Thyroid gland (tissue), 4 donors: ENCODE results near the gene RGS11. TPM values are rescaled to one million over a fixed set of nuclear protein-coding genes. Genes with fewer than 3 reads are reported as not detected.

Experiments
- DNase-seq, 2 donors: peaks; one replicate each; pipeline ENCODE4 v3.0.0-alpha.2; 2019
- H3K27ac ChIP-seq, 3 donors: fragments of 200-600 bp; sonication (generic); 1 replicate in 2 of 3; 2 replicates in 1 of 3; pipeline ENCODE4 v1.5.1; 2016 to 2019; ENCODE audit warnings: mild to moderate bottlenecking in 1 of 3, moderate library complexity in 1 of 3
- H3K27me3 ChIP-seq: fragments of 200-600 bp; sonication (generic); one replicate; pipeline ENCODE4 v1.5.1; 2019
- H3K36me3 ChIP-seq, 2 donors: fragments of 200-600 bp; sonication (generic); one replicate each; pipeline ENCODE4 v1.5.1; 2016 to 2019
- H3K4me1 ChIP-seq, 2 donors: fragments of 200-600 bp; sonication (generic); one replicate each; pipeline ENCODE4 v1.5.1; 2017 to 2019
- H3K4me3 ChIP-seq, 3 donors: fragments of 200-600 bp; sonication (generic); replicated peaks in 1 of 3; 1 replicate in 2 of 3; 2 replicates in 1 of 3; pipeline ENCODE4 v1.5.1; 2016; ENCODE audit warnings: mild to moderate bottlenecking in 1 of 3
- H3K9me3 ChIP-seq: fragments of 200-600 bp; sonication (generic); one replicate; pipeline ENCODE4 v1.5.1; 2017
- POLR2A ChIP-seq, 2 donors: fragments of 450-650 bp; IDR thresholded peaks; one replicate each; pipeline ENCODE4 v1.6.1; 2017; ENCODE audit warnings: antibody characterized with exemption in 2 of 2, mild to moderate bottlenecking in 2 of 2, moderate library complexity in 1 of 2
- WGBS, 2 donors: methylation state at CpG; one replicate each; pipeline ENCODE4 v1.1.5; 2017; 5-methylcytosine and 5-hydroxymethylcytosine counted together
- intact Hi-C: fragments of 100-400 bp; cut with DNase I; formaldehyde crosslinking; loops from one replicate; pipeline ENCODE4 v1.15.1; 2023
- total RNA-seq, 4 donors: library from RNA; depleted of rRNA; stranded (reverse); fragments of >200 nt; gene quantifications; one replicate each; pipeline ENCODE4 v1.2.3, GENCODE V29; 2016
- TF ChIP-seq, protein P1 (sequence below), 6 experiments: fragments of 200-600 bp in 3 of 6; fragments of 450-650 bp in 3 of 6; sonication (generic) in 3 of 6; IDR thresholded peaks; one replicate each; pipeline ENCODE4 v1.5.1; 2016 to 2019; ENCODE audit warnings: antibody characterized with exemption in 6 of 6, mild to moderate bottlenecking in 2 of 6, inconsistent platforms in 1 of 6, moderate library complexity in 1 of 6

The RGS11 gene
- total RNA-seq, 4 donors from 2014 or later, result 0.73 to 5.9 (median 3.0) TPM

- Histone ChIP-seq H3K4me1 (peaks cover 5 to 8% of the 10 kb centered on the region in 2 donors), H3K4me3 (no peak overlapping the region), H3K27ac (no peak overlapping the region), H3K9me3 (no peaks in the 10 kb centered on the region), H3K36me3 (no peaks in the 10 kb centered on the region), H3K27me3 (no peaks in the 10 kb centered on the region)
- no peak for TF ChIP-seq POLR2A (IDR thresholded peaks at IDR 0.05)
- TF ChIP-seq, protein P1, sequence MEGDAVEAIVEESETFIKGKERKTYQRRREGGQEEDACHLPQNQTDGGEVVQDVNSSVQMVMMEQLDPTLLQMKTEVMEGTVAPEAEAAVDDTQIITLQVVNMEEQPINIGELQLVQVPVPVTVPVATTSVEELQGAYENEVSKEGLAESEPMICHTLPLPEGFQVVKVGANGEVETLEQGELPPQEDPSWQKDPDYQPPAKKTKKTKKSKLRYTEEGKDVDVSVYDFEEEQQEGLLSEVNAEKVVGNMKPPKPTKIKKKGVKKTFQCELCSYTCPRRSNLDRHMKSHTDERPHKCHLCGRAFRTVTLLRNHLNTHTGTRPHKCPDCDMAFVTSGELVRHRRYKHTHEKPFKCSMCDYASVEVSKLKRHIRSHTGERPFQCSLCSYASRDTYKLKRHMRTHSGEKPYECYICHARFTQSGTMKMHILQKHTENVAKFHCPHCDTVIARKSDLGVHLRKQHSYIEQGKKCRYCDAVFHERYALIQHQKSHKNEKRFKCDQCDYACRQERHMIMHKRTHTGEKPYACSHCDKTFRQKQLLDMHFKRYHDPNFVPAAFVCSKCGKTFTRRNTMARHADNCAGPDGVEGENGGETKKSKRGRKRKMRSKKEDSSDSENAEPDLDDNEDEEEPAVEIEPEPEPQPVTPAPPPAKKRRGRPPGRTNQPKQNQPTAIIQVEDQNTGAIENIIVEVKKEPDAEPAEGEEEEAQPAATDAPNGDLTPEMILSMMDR (IDR thresholded peaks at IDR 0.05), result no peak
- intact Hi-C loops, result no loop called here
- DNase-seq, result no peak
- WGBS, 2 donors, result 0% methylated on average over 15 of the region's 58 CpGs; no CpG with 5 or more reads in 1 of the 2 donors
Observed at GRCh38 chr16:275041-275641, 603 bp downstream of the RGS11 start.

- no peak overlapping the region for H3K4me3 ChIP-seq
- TF ChIP-seq, protein P1 (IDR thresholded peaks at IDR 0.05), result no peak
- no peak for TF ChIP-seq POLR2A (IDR thresholded peaks at IDR 0.05)
- H3K27ac ChIP-seq, result no peak overlapping the region
- H3K4me1 ChIP-seq, result peaks cover 5 to 8% of the 10 kb centered on the region in 2 donors
- DNase-seq, result no peak
- no peaks in the 10 kb centered on the region for H3K9me3 ChIP-seq
- WGBS, 2 donors, result 80 to 93% methylated on average over 3 to 19 of the region's 30 CpGs
- no peaks in the 10 kb centered on the region for H3K27me3 ChIP-seq
- no peaks in the 10 kb centered on the region for H3K36me3 ChIP-seq
- intact Hi-C loops, result no loop called here
Observed at GRCh38 chr16:273547-274421, 2.0 kb downstream of the RGS11 start.

DNA sequence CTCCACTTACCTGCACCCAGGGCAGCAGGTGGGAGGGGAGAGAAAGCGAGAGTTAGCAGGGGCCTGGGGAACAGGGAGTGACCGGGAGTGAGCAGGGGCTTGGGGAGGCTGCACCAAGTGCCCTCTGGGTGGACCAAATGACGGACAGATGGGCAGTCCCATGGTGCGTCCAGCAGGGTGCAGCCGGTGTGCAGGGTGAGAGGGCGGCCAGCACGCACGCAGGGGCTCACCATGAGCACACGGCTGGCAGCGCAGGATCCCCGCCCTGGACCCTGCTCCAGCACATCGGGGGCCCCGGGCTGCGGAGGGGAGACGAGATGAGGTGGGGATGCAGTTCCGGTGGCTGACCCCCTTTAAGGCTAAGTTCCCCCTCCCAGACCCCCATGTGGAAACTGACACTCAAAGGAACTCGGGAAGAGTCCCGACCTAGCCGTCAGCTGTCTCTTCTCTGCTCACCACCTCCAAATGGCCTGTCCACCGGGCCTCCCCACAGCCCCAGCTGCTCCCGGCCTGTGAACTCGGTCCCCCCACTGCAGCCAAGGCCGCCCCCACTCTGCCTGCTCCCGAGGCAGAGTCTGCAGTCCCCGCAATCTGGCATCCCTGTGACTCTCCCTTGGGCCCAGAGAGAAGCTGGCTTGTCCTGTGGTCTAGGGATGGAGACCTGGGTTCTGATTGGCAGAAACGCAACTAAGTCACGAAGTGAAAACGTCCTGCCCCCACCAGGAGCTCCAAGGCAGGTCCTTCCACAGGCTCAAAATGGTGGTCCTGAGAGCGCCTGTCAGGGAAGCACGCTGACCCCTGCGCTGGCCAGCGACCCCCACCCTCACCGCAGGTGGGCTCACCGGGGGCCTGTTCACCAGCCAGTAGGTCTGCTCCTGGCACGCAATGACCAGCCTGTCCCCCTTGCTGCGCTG is 2.9 kb downstream of the RGS11 start:
- H3K4me3 ChIP-seq, result no peak overlapping the region
- intact Hi-C loops, result no loop called here
- no peaks in the 10 kb centered on the region for H3K9me3 ChIP-seq
- no peak for DNase-seq
- no peaks in the 10 kb centered on the region for H3K36me3 ChIP-seq
- no peaks in the 10 kb centered on the region for H3K27me3 ChIP-seq
- H3K27ac ChIP-seq, result no peak overlapping the region
- peaks cover 5 to 8% of the 10 kb centered on the region in 2 donors for H3K4me1 ChIP-seq
- 72 to 80% methylated on average over 17 to 20 of the region's 36 CpGs for WGBS, 2 donors
- no peak for TF ChIP-seq POLR2A (IDR thresholded peaks at IDR 0.05)
- TF ChIP-seq, protein P1 (IDR thresholded peaks at IDR 0.05), result no peak

DNA sequence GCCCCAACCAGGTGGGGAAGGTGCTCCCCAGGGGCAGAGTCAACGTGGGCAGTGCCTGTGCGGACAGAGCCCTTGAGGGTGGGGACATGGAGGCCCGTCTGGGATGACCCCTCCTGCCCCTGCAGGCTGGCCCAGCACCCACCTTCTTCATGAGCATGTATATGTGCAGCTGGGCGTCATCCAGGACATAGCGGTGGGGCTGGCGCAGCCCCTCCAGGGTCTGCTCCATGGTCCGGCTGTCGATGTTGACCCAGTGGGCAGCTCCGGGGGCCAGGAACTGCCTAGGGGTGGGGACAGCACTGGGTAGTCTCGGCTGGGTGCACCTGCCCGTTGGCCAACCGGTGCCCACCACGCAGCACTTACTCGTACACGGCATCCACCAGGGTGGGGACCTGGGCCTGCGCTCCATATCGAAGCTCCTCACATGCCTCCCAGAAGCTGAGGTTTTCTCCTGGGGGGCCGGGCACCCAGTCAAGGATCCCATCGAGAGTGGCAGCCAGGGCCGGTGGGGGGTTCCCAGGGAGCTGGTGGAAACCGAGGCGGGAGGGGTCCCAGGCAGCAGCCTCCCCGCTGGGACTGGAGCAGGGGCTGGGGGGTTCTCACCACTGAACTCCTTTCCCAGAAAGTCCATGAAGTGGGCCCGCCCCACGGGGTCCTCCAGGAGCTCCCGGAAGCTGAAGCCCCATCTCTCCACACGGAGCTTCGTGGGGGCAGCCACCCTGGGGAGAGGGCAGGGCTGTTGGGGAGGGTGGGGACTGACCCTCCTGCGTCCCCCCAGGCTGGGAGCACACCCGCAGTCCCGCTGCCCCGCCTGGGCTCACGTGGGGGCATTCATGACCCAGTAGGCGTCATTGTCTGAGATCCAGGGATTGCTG is 5.1 kb downstream of the RGS11 start:
- Histone ChIP-seq H3K27ac (no peak overlapping the region), H3K36me3 (no peaks in the 10 kb centered on the region), H3K4me3 (no peak overlapping the region), H3K4me1 (peaks cover 5 to 8% of the 10 kb centered on the region in 2 donors), H3K9me3 (no peaks in the 10 kb centered on the region), H3K27me3 (no peaks in the 10 kb centered on the region)
- DNase-seq, result no peak
- TF ChIP-seq, protein P1 (IDR thresholded peaks at IDR 0.05), result no peak
- TF ChIP-seq POLR2A (IDR thresholded peaks at IDR 0.05), result no peak
- 83 to 86% methylated on average over 16 to 17 of the region's 34 CpGs for WGBS, 2 donors
- intact Hi-C loops, result no loop called here
